Loucy (cell line): ENCODE data around the gene MRPS27.

Source experiments
- H2AFZ ChIP-seq: fragments of 200-600 bp; sonication (generic); 2 replicates; pipeline ENCODE4 v1.6.0; 2016; ENCODE audit warnings: antibody characterized with exemption, mild to moderate bottlenecking, low read length, moderate library complexity
- H3F3A ChIP-seq: fragments of 200-600 bp; 2 replicates; pipeline ENCODE4 v1.6.0; 2016; ENCODE audit warnings: antibody characterized with exemption, low read depth, mild to moderate bottlenecking
- H3K27me3 ChIP-seq: fragments of 200-600 bp; sonication (generic); 2 replicates; pipeline ENCODE4 v1.6.1; 2014; ENCODE audit warnings: low read length, mild to moderate bottlenecking; ENCODE audit not compliant: insufficient read depth, poor library complexity, severe bottlenecking
- H3K36me3 ChIP-seq: fragments of 200-600 bp; sonication (generic); 2 replicates; pipeline ENCODE4 v1.6.1; 2016; ENCODE audit warnings: low read length; ENCODE audit not compliant: insufficient read depth
- H3K4me1 ChIP-seq: fragments of 200-600 bp; sonication (generic); 2 replicates; pipeline ENCODE4 v1.5.1; 2014; ENCODE audit warnings: low read length, mild to moderate bottlenecking; ENCODE audit not compliant: insufficient read depth, poor library complexity, severe bottlenecking
- H3K4me2 ChIP-seq: fragments of 200-600 bp; sonication (generic); 2 replicates; pipeline ENCODE4 v1.6.0; 2014; ENCODE audit warnings: antibody characterized with exemption, low read length, low read depth, mild to moderate bottlenecking; ENCODE audit not compliant: poor library complexity, severe bottlenecking
- H3K4me3 ChIP-seq: fragments of 200-600 bp; sonication (generic); 2 replicates; pipeline ENCODE4 v1.5.1; 2014; ENCODE audit warnings: low read length, mild to moderate bottlenecking, mixed read lengths; ENCODE audit not compliant: poor library complexity, severe bottlenecking
- H3K79me2 ChIP-seq: fragments of 200-600 bp; sonication (generic); 2 replicates; pipeline ENCODE4 v1.6.1; 2014; ENCODE audit warnings: low read length; ENCODE audit not compliant: insufficient read depth
- H3K9ac ChIP-seq: fragments of 200-600 bp; sonication (generic); 2 replicates; pipeline ENCODE4 v1.6.0; 2014; ENCODE audit warnings: mild to moderate bottlenecking, low read depth, low read length, moderate library complexity; ENCODE audit not compliant: poor library complexity, severe bottlenecking
- H3K9me2 ChIP-seq: fragments of 200-600 bp; sonication (generic); replicated peaks from 2 replicates; pipeline ENCODE4 v1.6.1; 2016; ENCODE audit warnings: low read depth, low read length, mixed read lengths
- H3K9me3 ChIP-seq: fragments of 200-600 bp; sonication (generic); 2 replicates; pipeline ENCODE4 v1.6.1; 2014; ENCODE audit warnings: mild to moderate bottlenecking, antibody characterized with exemption, low read length, low read depth; ENCODE audit not compliant: insufficient read depth
- H4K20me1 ChIP-seq: fragments of 200-600 bp; sonication (generic); 2 replicates; pipeline ENCODE4 v1.6.0; 2014; ENCODE audit warnings: antibody characterized with exemption, low read length, mild to moderate bottlenecking; ENCODE audit not compliant: insufficient read depth, poor library complexity, severe bottlenecking
- EZH2phosphoT487 ChIP-seq: fragments of 200-600 bp; IDR thresholded peaks from 2 replicates; pipeline ENCODE4 v1.6.1; 2018; ENCODE audit warnings: antibody characterized with exemption, mild to moderate bottlenecking, moderate library complexity, borderline replicate concordance
- TF ChIP-seq, protein P1 (sequence below): fragments of 200-600 bp; sonication (generic); conservative IDR thresholded peaks from 2 replicates; pipeline ENCODE4 v1.5.1; 2014; ENCODE audit warnings: mild to moderate bottlenecking, antibody characterized with exemption, low read length

The MRPS27 gene

DNA sequence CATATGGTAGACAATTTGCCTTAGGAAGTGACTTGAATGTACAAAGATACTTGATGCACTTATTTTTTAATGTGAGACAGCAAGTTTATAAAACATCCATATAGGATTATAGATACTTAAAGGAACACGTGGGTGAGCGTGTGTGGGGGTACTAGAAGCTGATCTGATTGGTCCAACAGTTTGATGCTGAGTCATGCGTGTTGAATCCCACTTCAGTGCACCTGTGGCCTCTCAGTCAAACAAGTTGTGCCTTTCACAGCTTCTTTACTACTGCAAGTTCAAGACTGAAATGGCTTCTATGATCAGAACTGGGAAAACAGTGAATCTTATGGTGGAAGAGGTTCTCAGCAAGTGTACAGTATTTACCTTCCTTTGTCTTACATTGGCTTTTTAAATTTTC, 113.9 kb downstream of the MRPS27 start:
- Histone ChIP-seq H3F3A (no peaks in the 10 kb centered on the region), H3K9me3 (no peaks in the 10 kb centered on the region), H3K79me2 (no peaks in the 10 kb centered on the region), H3K9me2 (no peaks in the 10 kb centered on the region), H4K20me1 (no peaks in the 10 kb centered on the region), H3K4me3 (no peak overlapping the region), H3K9ac (no peak overlapping the region), H3K36me3 (no peaks in the 10 kb centered on the region), H3K4me2 (no peak overlapping the region), H3K4me1 (peaks cover 23% of the 10 kb centered on the region), H3K27me3 (no peaks in the 10 kb centered on the region), H2AFZ (peak overlapping the region; percentile 34; the same call in 1 of the 2 replicates)
- TF ChIP-seq, protein P1, sequence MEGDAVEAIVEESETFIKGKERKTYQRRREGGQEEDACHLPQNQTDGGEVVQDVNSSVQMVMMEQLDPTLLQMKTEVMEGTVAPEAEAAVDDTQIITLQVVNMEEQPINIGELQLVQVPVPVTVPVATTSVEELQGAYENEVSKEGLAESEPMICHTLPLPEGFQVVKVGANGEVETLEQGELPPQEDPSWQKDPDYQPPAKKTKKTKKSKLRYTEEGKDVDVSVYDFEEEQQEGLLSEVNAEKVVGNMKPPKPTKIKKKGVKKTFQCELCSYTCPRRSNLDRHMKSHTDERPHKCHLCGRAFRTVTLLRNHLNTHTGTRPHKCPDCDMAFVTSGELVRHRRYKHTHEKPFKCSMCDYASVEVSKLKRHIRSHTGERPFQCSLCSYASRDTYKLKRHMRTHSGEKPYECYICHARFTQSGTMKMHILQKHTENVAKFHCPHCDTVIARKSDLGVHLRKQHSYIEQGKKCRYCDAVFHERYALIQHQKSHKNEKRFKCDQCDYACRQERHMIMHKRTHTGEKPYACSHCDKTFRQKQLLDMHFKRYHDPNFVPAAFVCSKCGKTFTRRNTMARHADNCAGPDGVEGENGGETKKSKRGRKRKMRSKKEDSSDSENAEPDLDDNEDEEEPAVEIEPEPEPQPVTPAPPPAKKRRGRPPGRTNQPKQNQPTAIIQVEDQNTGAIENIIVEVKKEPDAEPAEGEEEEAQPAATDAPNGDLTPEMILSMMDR = no peak
- no peak for TF ChIP-seq EZH2phosphoT487

DNA sequence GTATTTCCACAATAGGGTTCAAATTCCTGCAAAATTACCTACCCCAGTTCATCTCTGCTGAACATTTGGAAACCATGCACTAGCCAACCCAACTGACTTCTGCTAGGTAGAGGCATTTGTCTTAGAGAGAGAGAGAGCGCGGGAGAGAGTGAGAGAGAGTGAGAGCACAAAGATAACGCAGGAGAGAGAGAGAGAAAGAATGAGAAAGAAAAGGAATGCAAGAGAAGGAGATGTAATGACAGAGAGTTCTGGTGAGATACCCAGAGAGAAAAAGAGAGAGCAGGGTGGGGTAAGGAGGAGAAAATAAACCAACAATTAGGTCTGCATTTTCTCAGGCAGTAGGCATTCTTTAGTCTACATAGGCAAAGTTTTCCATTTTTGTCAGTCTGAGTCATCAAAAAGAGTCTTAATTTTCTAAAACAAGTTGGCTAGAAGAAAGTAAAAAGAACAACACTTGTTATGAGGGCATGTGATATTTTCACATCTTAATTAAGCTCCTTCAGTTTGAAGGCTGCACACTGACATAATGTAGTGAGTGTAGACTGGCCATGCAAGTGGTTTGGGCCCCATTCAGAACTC, 114.5 kb downstream of the MRPS27 start:
- no peak overlapping the region for H3K4me3 ChIP-seq
- no peaks in the 10 kb centered on the region for H3F3A ChIP-seq
- no peaks in the 10 kb centered on the region for H3K79me2 ChIP-seq
- H3K4me2 ChIP-seq = no peak overlapping the region
- peaks cover 18% of the 10 kb centered on the region for H3K4me1 ChIP-seq
- no peak for TF ChIP-seq EZH2phosphoT487
- TF ChIP-seq, protein P1 = no peak
- H3K36me3 ChIP-seq = no peaks in the 10 kb centered on the region
- H3K27me3 ChIP-seq = no peaks in the 10 kb centered on the region
- H4K20me1 ChIP-seq = no peaks in the 10 kb centered on the region
- no peaks in the 10 kb centered on the region for H3K9me2 ChIP-seq
- no peaks in the 10 kb centered on the region for H3K9me3 ChIP-seq
- no peak overlapping the region for H2AFZ ChIP-seq
- H3K9ac ChIP-seq = no peak overlapping the region

DNA sequence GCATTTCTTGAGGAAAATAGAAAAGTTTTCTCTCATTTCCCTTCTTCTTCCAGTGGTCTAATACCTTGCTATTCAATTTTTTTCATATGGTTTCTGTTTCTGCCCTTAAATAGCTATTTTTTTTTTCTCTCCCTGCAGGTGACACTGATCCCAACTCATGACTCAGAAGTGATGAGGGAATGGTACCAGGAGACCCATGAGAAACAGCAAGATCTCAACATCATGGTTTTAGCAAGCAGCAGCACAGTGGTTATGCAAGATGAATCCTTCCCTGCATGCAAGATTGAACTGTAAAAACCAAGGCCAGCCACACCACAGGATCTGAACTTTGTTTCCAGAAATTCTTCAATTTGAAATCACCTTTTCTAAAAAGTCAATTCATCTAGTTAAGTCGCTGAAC, 115.1 kb downstream of the MRPS27 start:
- H3K9me2 ChIP-seq = no peaks in the 10 kb centered on the region
- H3K27me3 ChIP-seq = no peaks in the 10 kb centered on the region
- TF ChIP-seq, protein P1 = no peak
- TF ChIP-seq EZH2phosphoT487 = no peak
- H3K9me3 ChIP-seq = no peaks in the 10 kb centered on the region
- H4K20me1 ChIP-seq = no peaks in the 10 kb centered on the region
- H3K4me1 ChIP-seq = peaks cover 13% of the 10 kb centered on the region
- no peaks in the 10 kb centered on the region for H3F3A ChIP-seq
- H2AFZ ChIP-seq = no peak overlapping the region
- no peak overlapping the region for H3K4me3 ChIP-seq
- H3K79me2 ChIP-seq = no peaks in the 10 kb centered on the region
- no peak overlapping the region for H3K9ac ChIP-seq
- no peaks in the 10 kb centered on the region for H3K36me3 ChIP-seq
- H3K4me2 ChIP-seq = no peak overlapping the region
